MM.1S (cell line): ENCODE results near the gene HRH3.

Experiments
- DNase-seq: peaks from one replicate; pipeline ENCODE4 v3.0.0-alpha.2; 2015
- H2AFZ ChIP-seq: fragments of 300-600 bp; sonication (generic); 2 replicates; pipeline ENCODE4 v1.6.0; 2016; ENCODE audit warnings: antibody characterized with exemption, low read length
- H3F3A ChIP-seq: fragments of 300-600 bp; sonication (generic); 2 replicates; pipeline ENCODE4 v1.6.1; 2016; ENCODE audit warnings: mild to moderate bottlenecking, antibody characterized with exemption, low read length, moderate library complexity, mixed read lengths; ENCODE audit not compliant: insufficient read depth
- H3K27ac ChIP-seq: fragments of 300-600 bp; sonication (generic); 2 replicates; pipeline ENCODE4 v1.5.1; 2016; ENCODE audit warnings: mild to moderate bottlenecking, low read length
- H3K27me3 ChIP-seq: fragments of 300-600 bp; sonication (generic); replicated peaks from 2 replicates; pipeline ENCODE4 v1.6.0; 2016; ENCODE audit warnings: low read length; ENCODE audit not compliant: insufficient read depth
- H3K36me3 ChIP-seq: fragments of 300-600 bp; sonication (generic); replicated peaks from 2 replicates; pipeline ENCODE4 v1.6.1; 2016; ENCODE audit warnings: mild to moderate bottlenecking, low read length, mixed read lengths; ENCODE audit not compliant: insufficient read depth
- H3K4me1 ChIP-seq: fragments of 300-600 bp; sonication (generic); 2 replicates; pipeline ENCODE4 v1.6.1; 2016; ENCODE audit warnings: low read length, mixed read lengths
- H3K4me2 ChIP-seq: fragments of 300-600 bp; sonication (generic); 2 replicates; pipeline ENCODE4 v1.6.0; 2016; ENCODE audit warnings: low read depth, low read length
- H3K4me3 ChIP-seq: fragments of 300-600 bp; sonication (generic); 2 replicates; pipeline ENCODE4 v1.5.1; 2016; ENCODE audit warnings: low read length, mixed read lengths
- H3K79me2 ChIP-seq: fragments of 300-600 bp; sonication (generic); 2 replicates; pipeline ENCODE4 v1.6.1; 2016; ENCODE audit warnings: mixed run types, low read length, mixed read lengths
- H3K9ac ChIP-seq: fragments of 300-600 bp; sonication (generic); 2 replicates; pipeline ENCODE4 v1.6.1; 2016; ENCODE audit warnings: low read length, mixed read lengths
- H3K9me2 ChIP-seq: fragments of 300-600 bp; sonication (generic); replicated peaks from 2 replicates; pipeline ENCODE4 v1.6.1; 2016; ENCODE audit warnings: mild to moderate bottlenecking, low read length, mixed read lengths; ENCODE audit not compliant: insufficient read depth
- H3K9me3 ChIP-seq: fragments of 300-600 bp; sonication (generic); replicated peaks from 2 replicates; pipeline ENCODE4 v1.6.1; 2016; ENCODE audit warnings: mild to moderate bottlenecking, low read length, mixed read lengths; ENCODE audit not compliant: insufficient read depth
- H4K20me1 ChIP-seq: fragments of 300-600 bp; sonication (generic); 2 replicates; pipeline ENCODE4 v1.6.1; 2016; ENCODE audit warnings: mild to moderate bottlenecking, low read length, moderate library complexity, mixed read lengths; ENCODE audit not compliant: insufficient read depth
- EZH2 ChIP-seq: fragments of 300-600 bp; sonication (generic); optimal IDR thresholded peaks from 2 replicates; pipeline ENCODE3; 2017; ENCODE audit warnings: low read depth, mild to moderate bottlenecking, antibody characterized with exemption, low read length, mixed read lengths
- EZH2phosphoT487 ChIP-seq: fragments of 300-600 bp; sonication (generic); IDR thresholded peaks from 2 replicates; pipeline ENCODE4 v1.6.1; 2018; ENCODE audit warnings: antibody characterized with exemption, low read length
- TF ChIP-seq, protein P1 (sequence below): fragments of 300-600 bp; sonication (generic); IDR thresholded peaks from 2 replicates; pipeline ENCODE4 v1.5.1; 2016; ENCODE audit warnings: antibody characterized with exemption, low read length, mixed read lengths

The HRH3 gene

DNA sequence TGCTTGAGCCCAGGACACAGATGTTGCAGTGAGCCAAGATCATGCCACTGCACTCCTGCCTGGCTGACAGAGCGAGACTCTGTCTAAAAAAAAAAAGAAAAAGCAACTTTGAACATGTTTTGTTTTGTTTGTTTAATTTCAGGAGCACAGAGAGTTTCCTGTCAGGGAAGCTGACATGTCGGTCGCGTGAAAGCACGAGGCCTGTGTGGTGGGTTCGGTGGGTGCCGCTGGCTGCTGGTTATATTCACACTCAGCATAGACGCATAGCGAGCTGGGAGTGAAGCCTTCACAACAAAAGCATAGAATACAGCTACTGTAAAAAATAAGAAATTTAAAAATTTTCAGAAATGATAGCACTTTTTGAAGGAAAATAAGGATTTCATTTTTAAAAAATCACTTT is 22.8 kb downstream of the HRH3 start:
- Histone ChIP-seq H3K4me3 (no peak overlapping the region), H2AFZ (no peak overlapping the region), H3K36me3 (no peaks in the 10 kb centered on the region; the same call in 1 of the 2 replicates), H3K4me1 (no peaks in the 10 kb centered on the region), H3F3A (no peaks in the 10 kb centered on the region), H3K9ac (no peak overlapping the region), H3K4me2 (no peak overlapping the region), H3K27me3 (no peaks in the 10 kb centered on the region), H3K9me3 (no peaks in the 10 kb centered on the region), H4K20me1 (no peaks in the 10 kb centered on the region), H3K79me2 (peaks cover 5% of the 10 kb centered on the region; the same call in 1 of the 2 replicates), H3K27ac (no peak overlapping the region), H3K9me2 (no peaks in the 10 kb centered on the region)
- DNase-seq, result no peak
- TF ChIP-seq EZH2, result no peak
- TF ChIP-seq EZH2phosphoT487, result no peak
- TF ChIP-seq, protein P1, sequence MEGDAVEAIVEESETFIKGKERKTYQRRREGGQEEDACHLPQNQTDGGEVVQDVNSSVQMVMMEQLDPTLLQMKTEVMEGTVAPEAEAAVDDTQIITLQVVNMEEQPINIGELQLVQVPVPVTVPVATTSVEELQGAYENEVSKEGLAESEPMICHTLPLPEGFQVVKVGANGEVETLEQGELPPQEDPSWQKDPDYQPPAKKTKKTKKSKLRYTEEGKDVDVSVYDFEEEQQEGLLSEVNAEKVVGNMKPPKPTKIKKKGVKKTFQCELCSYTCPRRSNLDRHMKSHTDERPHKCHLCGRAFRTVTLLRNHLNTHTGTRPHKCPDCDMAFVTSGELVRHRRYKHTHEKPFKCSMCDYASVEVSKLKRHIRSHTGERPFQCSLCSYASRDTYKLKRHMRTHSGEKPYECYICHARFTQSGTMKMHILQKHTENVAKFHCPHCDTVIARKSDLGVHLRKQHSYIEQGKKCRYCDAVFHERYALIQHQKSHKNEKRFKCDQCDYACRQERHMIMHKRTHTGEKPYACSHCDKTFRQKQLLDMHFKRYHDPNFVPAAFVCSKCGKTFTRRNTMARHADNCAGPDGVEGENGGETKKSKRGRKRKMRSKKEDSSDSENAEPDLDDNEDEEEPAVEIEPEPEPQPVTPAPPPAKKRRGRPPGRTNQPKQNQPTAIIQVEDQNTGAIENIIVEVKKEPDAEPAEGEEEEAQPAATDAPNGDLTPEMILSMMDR, result no peak

DNA sequence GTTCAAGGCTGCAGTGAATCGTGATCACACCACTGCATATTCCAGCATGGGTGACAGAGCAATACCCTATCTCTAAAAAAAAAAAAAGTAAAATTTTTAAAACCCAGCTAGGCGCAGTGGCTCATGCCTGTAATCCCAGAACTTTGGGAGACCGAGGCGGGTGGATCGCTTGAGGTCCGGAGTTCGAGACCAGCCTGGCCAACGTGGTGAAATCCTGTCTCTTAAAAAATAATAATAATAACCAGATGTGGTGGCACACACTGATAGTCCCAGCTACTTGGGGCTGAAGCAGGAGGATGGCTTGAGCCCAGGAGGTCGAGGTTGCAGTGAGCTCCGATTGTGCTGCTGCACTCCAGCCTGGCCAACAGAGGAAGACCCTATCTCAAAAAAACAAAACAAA is 23.8 kb downstream of the HRH3 start:
- TF ChIP-seq, protein P1, result no peak
- TF ChIP-seq EZH2phosphoT487, result no peak
- no peak for TF ChIP-seq EZH2
- H2AFZ ChIP-seq, result no peak overlapping the region
- no peak for DNase-seq
- H3K4me2 ChIP-seq, result no peak overlapping the region
- no peak overlapping the region for H3K4me3 ChIP-seq
- H3K4me1 ChIP-seq, result no peaks in the 10 kb centered on the region
- H3K9me2 ChIP-seq, result no peaks in the 10 kb centered on the region
- H3K36me3 ChIP-seq, result no peaks in the 10 kb centered on the region; the same call in 1 of the 2 replicates
- H3K27me3 ChIP-seq, result no peaks in the 10 kb centered on the region
- no peaks in the 10 kb centered on the region for H3K9me3 ChIP-seq
- H3K9ac ChIP-seq, result no peak overlapping the region
- no peaks in the 10 kb centered on the region for H4K20me1 ChIP-seq
- H3F3A ChIP-seq, result no peaks in the 10 kb centered on the region
- peaks cover 10% of the 10 kb centered on the region; the same call in 1 of the 2 replicates for H3K79me2 ChIP-seq
- H3K27ac ChIP-seq, result no peak overlapping the region

DNA sequence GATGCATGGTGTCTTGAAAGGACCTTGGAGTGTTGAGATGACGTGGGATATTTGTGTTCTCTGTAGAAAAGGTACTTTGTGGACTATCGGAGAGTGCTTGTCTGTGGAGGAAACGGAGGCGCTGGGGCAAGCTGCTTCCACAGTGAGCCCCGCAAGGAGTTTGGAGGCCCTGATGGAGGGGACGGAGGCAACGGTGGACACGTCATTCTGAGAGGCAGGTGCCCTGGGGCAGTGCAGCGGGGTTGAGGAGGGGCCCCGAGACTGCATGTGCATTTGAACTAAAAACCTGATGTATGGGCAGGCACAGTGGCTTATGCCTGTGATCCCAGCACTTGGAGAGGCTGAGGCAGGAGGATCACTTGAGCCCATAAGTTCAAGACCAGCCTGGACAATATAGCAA is 24.3 kb downstream of the HRH3 start:
- H2AFZ ChIP-seq, result no peak overlapping the region
- H3K36me3 ChIP-seq, result no peaks in the 10 kb centered on the region; the same call in 1 of the 2 replicates
- H4K20me1 ChIP-seq, result no peaks in the 10 kb centered on the region
- H3K9me3 ChIP-seq, result no peaks in the 10 kb centered on the region
- H3K9me2 ChIP-seq, result no peaks in the 10 kb centered on the region
- H3K9ac ChIP-seq, result no peak overlapping the region
- DNase-seq, result no peak
- H3K4me2 ChIP-seq, result no peak overlapping the region
- no peak for TF ChIP-seq EZH2phosphoT487
- TF ChIP-seq EZH2, result no peak
- H3K79me2 ChIP-seq, result peaks cover 14% of the 10 kb centered on the region; the same call in 1 of the 2 replicates
- H3K27me3 ChIP-seq, result no peaks in the 10 kb centered on the region
- H3K4me1 ChIP-seq, result no peaks in the 10 kb centered on the region
- no peaks in the 10 kb centered on the region for H3F3A ChIP-seq
- H3K27ac ChIP-seq, result no peak overlapping the region
- no peak overlapping the region for H3K4me3 ChIP-seq

DNA sequence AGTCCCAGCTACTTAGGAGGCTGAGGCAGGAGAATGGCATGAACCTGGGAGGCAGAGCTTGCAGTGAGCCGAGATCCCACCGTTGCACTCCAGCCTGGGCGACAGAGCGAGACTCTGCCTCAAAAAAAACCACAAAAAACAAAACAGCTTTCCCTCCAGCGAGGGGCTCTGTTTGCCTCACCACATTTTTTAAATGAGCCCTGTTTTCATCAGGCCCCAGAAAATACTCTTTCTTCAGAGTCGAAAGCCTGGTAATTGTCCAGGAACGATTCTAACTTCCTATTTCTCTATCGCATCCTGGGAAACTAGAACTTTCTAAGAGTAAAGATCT is 25.0 kb downstream of the HRH3 start:
- H2AFZ ChIP-seq, result no peak overlapping the region
- DNase-seq, result no peak
- no peaks in the 10 kb centered on the region for H3K27me3 ChIP-seq
- H3K9me2 ChIP-seq, result no peaks in the 10 kb centered on the region
- no peak overlapping the region for H3K4me2 ChIP-seq
- no peaks in the 10 kb centered on the region for H4K20me1 ChIP-seq
- H3K79me2 ChIP-seq, result peaks cover 21% of the 10 kb centered on the region
- TF ChIP-seq EZH2, result no peak
- TF ChIP-seq, protein P1, result no peak
- H3K9ac ChIP-seq, result no peak overlapping the region
- no peak overlapping the region for H3K4me3 ChIP-seq
- no peaks in the 10 kb centered on the region for H3K9me3 ChIP-seq
- no peaks in the 10 kb centered on the region for H3K4me1 ChIP-seq
- no peak overlapping the region for H3K27ac ChIP-seq
- no peaks in the 10 kb centered on the region; the same call in 1 of the 2 replicates for H3K36me3 ChIP-seq
- H3F3A ChIP-seq, result no peaks in the 10 kb centered on the region
